Measurements from ENCODE around the gene GPR158. TPM values are rescaled to one million over a fixed set of nuclear protein-coding genes. Genes with fewer than 3 reads are reported as not detected.
A peak's percentile ranks its signal among the peaks of the same experiment; 100 is the strongest.

The GPR158 gene
- total RNA-seq, 1 experiment from 2014 or later, result 0.24 TPM

GRCh38 chr10:25125201-25125611 is 49.6 kb upstream of the GPR158 start:
- no peak overlapping the region for H3K9ac ChIP-seq (ENCODE audit: extremely low read depth, insufficient read length, low read length)
- no peak overlapping the region for H2BK12ac ChIP-seq (ENCODE audit: insufficient read length, low read depth, low read length)
- no peaks in the 10 kb centered on the region for H3K79me1 ChIP-seq (ENCODE audit: insufficient read depth, low read depth, low read length, poor library complexity, severe bottlenecking)
- H2BK120ac ChIP-seq (ENCODE audit: low read depth, low read length, poor library complexity, severe bottlenecking), result no peak overlapping the region
- no peak overlapping the region for H3K4ac ChIP-seq (ENCODE audit: low read depth, low read length)
- no peak overlapping the region for H2AK5ac ChIP-seq (ENCODE audit: insufficient read length, low read length)
- no peaks in the 10 kb centered on the region for H3K27me3 ChIP-seq (ENCODE audit: insufficient read depth, low read length)
- H3K9me3 ChIP-seq (ENCODE audit: control insufficient read depth, low read depth, low read length), result no peaks in the 10 kb centered on the region
- H4K8ac ChIP-seq (replicated peaks; ENCODE audit: insufficient read length, low read depth, low read length), result no peak overlapping the region
- H2BK15ac ChIP-seq (ENCODE audit: low read depth, low read length), result no peak overlapping the region
- H3K56ac ChIP-seq (ENCODE audit: insufficient read length, low read depth, low read length), result no peak overlapping the region
- no peak overlapping the region for H3K27ac Mint-ChIP-seq
- no peaks in the 10 kb centered on the region for H3K27me3 Mint-ChIP-seq (ENCODE audit: low read depth)
- no peak overlapping the region for H3K4me3 Mint-ChIP-seq
- H3K18ac ChIP-seq (ENCODE audit: insufficient read length, low read depth, low read length), result no peak overlapping the region
- no peak overlapping the region for H2AFZ ChIP-seq (ENCODE audit: low read length)
- no peaks in the 10 kb centered on the region for H3K79me2 ChIP-seq (ENCODE audit: insufficient read depth, low read length)
- no peak overlapping the region for H3K4me2 ChIP-seq (ENCODE audit: insufficient read depth, insufficient read length, low read length)
- H3K23me2 ChIP-seq (ENCODE audit: insufficient read length, low read depth, low read length, poor library complexity, severe bottlenecking), result no peaks in the 10 kb centered on the region
- no peak for TF ChIP-seq CTCF (conservative IDR thresholded peaks at IDR 0.05)
- no peak overlapping the region for H2BK20ac ChIP-seq (ENCODE audit: low read depth, low read length, poor library complexity, severe bottlenecking)
- no peak overlapping the region for H3K14ac ChIP-seq (ENCODE audit: insufficient read depth, low read length)
- H3K4me1 ChIP-seq (ENCODE audit: insufficient read depth, low read length), result no peaks in the 10 kb centered on the region
- no peak overlapping the region for H3K27ac ChIP-seq (ENCODE audit: insufficient read length, low read depth, low read length)
- H4K91ac ChIP-seq (ENCODE audit: insufficient read length, low read depth, low read length), result no peak overlapping the region
- no peak overlapping the region for H2BK5ac ChIP-seq (ENCODE audit: insufficient read length, low read length)
- 0 out of 4 replicates have a peak, but pooled peaks cover 0 to 2% of the 10 kb centered on the region in 2 experiments for H3K4me1 Mint-ChIP-seq
- H3T11ph ChIP-seq (ENCODE audit: low read length), result no peak overlapping the region
- no peaks in the 10 kb centered on the region for H4K20me1 ChIP-seq (ENCODE audit: control insufficient read depth, insufficient read depth, insufficient read length)
- H3K36me3 Mint-ChIP-seq (ENCODE audit: insufficient read depth in 1 of 3, low read depth in 3 of 3), result peaks cover 0 to 3% (median 2%) of the 10 kb centered on the region in 3 experiments; a peak in 4 of 7 replicates
- DNase-seq, result peak; percentile 59
- H3K23ac ChIP-seq (ENCODE audit: insufficient read length, low read depth, low read length), result no peak overlapping the region
- peaks cover 0 to 11% of the 10 kb centered on the region in 2 experiments; a peak in 4 of 5 replicates for H3K9me3 Mint-ChIP-seq
- no peak overlapping the region for H4K5ac ChIP-seq (ENCODE audit: insufficient read length, low read depth, low read length)
- whole genome bisulfite sequencing (ENCODE audit: extremely low coverage, insufficient read length, low lambda C conversion rate), result no CpG with 5 or more reads among the region's 7 CpGs
